ENCODE results near the gene OR4F15.

Gene OR4F15

DNA sequence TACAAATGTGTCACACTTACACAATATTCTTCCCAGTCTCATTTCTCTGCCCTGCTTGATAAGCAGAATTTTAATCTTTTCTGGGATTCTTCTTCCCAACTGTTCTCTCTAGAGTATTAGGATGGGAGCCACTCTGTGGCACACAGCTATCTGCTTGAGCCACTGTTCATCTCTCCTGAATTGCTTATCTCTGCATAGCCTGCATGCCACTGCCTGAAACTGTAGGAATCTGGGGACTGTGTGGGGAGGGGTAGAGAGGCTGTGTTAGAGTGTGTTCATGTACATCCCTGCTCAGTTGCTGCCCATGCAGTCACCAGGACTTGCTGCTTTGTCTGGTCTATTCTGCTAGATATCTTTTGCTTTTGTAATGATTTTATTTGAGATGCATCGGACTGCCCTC is 11.0 kb upstream of the OR4F15 start:
- no peak for DNase-seq (ENCODE audit: low read depth, low spot score)

GRCh38 chr15:101803209-101803608 is 8.8 kb upstream of the OR4F15 start, which contains the start of gene OR4F6:
TSS of gene OR4F6 (plus strand) at chr15:101803509. CDS start at chr15:101805720, 2,211 bp downstream.
- no peak for DNase-seq (ENCODE audit: low read depth, low spot score)
- no peak within 1 kb of the TSS for H3K4me3 ChIP-seq (ENCODE audit: low read length)

More for the DNA sequence above, 11.0 kb upstream of the OR4F15 start:
- no peak overlapping the region for H3K4me3 ChIP-seq (ENCODE audit: low read length)

DNA sequence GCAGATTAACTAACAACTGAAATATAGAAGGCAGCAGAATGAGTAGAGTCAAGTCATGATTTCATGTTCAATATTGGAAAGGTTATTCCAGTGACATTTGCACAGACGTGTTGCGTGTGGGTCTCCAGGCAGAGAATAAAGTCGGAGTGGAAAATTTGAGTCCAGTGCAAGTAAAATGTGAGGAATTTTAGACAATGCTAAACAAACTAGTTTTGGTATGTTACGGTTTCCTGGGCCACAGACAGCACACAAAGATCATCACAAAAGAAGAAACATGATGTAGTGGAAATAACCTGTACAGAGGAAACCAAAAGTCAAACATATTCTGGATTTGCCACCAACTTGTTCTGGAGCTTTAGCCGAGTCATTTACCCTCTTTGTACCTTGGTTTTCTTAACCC is 8.3 kb upstream of the OR4F15 start:
- H3K4me3 ChIP-seq (ENCODE audit: low read length), result no peak overlapping the region
- no peak for DNase-seq (ENCODE audit: low read depth, low spot score)

GRCh38 chr15:101804375-101804774 is 7.6 kb upstream of the OR4F15 start:
- DNase-seq (ENCODE audit: low read depth, low spot score), result no peak
- H3K4me3 ChIP-seq (ENCODE audit: low read length), result no peak overlapping the region

- DNase-seq (ENCODE audit: low read depth, low spot score), result no peak
These were observed 7.1 kb upstream of the OR4F15 start for GRCh38 chr15:101804941-101805340.

DNA sequence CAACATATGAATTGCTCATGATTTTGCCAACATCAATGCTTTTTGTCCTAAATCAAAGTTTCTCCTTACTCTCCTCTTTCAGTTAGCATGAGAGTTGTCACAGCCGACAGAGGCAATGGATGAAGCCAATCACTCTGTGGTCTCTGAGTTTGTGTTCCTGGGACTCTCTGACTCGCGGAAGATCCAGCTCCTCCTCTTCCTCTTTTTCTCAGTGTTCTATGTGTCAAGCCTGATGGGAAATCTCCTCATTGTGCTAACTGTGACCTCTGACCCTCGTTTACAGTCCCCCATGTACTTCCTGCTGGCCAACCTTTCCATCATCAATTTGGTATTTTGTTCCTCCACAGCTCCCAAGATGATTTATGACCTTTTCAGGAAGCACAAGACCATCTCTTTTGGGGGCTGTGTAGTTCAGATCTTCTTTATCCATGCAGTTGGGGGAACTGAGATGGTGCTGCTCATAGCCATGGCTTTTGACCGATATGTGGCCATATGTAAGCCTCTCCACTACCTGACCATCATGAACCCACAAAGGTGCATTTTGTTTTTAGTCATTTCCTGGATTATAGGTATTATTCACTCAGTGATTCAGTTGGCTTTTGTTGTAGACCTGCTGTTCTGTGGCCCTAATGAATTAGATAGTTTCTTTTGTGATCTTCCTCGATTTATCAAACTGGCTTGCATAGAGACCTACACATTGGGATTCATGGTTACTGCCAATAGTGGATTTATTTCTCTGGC is 6.2 kb upstream of the OR4F15 start:
- no peak overlapping the region for H3K4me3 ChIP-seq (ENCODE audit: low read length)
- no peak for DNase-seq (ENCODE audit: low read depth, low spot score)

More at GRCh38 chr15:101804941-101805340, 7.1 kb upstream of the OR4F15 start:
- no peak overlapping the region for H3K4me3 ChIP-seq (ENCODE audit: low read length)

DNA sequence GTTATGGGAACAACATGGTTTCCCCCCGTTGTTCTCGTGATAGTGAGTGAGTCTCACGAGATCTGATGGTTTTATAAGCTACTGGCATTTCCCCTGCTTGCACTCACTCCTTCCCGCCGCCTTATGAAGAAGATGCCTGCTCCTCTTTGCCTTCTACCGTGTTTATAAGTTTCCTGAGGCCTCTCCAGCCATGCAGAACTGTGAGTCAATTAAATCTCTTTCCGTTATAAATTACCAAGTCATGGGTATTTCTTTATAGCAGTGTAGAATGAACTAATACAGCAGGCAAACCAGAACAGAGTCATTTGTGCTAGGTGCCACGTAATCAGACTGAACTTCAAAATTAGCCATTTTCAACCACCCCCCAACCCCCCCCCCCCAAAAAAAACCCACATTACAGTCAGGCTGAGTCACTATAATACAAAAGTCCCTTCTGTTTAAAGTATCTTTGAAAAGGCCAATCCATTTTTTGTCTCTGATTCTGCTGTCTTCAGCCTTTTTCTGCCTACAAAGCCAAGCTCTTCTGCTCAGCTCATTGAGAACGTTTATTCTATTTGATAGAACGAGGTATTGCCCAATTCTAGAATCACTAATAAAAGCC is 4.6 kb upstream of the OR4F15 start:
- no peak for DNase-seq (ENCODE audit: low read depth, low spot score)
- H3K4me3 ChIP-seq (ENCODE audit: low read length), result no peak overlapping the region

DNA sequence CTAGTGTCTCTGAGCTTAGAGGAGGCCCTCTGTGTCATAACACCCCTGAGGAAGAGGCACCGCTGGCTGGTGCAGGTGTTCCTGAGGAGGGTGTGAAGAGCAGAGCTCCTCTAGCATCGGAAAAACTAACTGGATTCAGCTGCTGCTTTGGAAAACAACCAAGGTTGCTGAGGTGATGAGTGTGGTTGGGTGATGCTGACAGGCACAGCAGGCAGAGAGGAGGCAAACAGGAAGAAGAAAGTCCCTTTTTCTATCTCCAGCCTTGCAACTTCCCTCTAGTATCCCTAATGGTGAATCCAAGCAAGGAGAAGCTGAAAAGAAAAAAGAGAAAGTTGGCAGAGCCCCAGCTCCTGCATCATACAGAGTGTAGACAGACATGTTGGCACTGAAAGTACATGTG is 3.8 kb upstream of the OR4F15 start:
- H3K4me3 ChIP-seq (ENCODE audit: low read length), result no peak overlapping the region
- DNase-seq (ENCODE audit: low read depth, low spot score), result no peak

DNA sequence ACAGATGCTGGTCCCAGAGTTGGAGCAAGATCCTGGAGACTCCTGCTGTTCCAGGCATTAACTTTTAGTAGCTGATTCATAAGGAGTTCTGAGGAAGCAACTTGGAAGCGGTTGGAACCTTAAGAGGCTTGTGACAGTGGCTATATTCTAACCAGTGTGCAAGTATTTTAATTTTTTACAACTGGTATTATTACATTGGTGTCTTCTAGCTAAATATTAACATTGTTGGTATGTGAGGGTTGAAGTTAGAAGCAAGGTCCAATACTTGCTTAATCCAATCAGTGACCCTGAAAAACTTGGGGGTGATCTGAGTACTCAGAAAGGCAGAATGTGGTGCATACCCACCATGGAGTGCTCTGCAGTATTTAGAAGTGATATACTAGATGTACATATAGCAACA is 1.5 kb upstream of the OR4F15 start:
- no peak for DNase-seq (ENCODE audit: low read depth, low spot score)

GRCh38 chr15:101810876-101811275 is 1.1 kb upstream of the OR4F15 start:
- peak; percentile 14 for DNase-seq (ENCODE audit: low read depth, low spot score)
- no peak overlapping the region for H3K4me3 ChIP-seq (ENCODE audit: low read length)

More for the DNA sequence above, 1.5 kb upstream of the OR4F15 start:
- no peak overlapping the region for H3K4me3 ChIP-seq (ENCODE audit: low read length)

GRCh38 chr15:101813803-101814534 is 2.0 kb downstream of the OR4F15 start:
- DNase-seq (ENCODE audit: low read depth, low spot score), result no peak

DNA sequence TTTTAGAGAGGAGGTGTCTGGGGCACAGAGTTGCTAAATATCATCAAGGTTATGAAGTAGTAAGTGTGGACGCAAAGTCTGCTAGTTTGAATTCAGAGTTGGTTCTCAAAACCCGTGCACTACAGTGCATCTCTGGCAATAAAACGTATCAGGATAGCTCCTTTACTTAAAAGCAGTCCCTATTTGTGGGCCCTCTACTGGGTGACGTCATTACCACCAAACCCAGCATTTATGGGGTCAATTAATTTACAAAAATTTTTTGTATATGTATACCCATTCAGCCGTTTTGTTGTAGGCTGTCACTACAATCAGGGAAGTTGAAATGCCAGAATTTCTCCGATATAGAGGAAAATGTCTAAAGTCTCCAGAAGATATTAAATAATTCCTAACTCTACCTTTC is 8.8 kb downstream of the OR4F15 start:
- no peak overlapping the region for H3K4me3 ChIP-seq (ENCODE audit: low read length)
- DNase-seq (ENCODE audit: low read depth, low spot score), result no peak

More at GRCh38 chr15:101813803-101814534, 2.0 kb downstream of the OR4F15 start:
- no peak overlapping the region for H3K4me3 ChIP-seq (ENCODE audit: low read length)

DNA sequence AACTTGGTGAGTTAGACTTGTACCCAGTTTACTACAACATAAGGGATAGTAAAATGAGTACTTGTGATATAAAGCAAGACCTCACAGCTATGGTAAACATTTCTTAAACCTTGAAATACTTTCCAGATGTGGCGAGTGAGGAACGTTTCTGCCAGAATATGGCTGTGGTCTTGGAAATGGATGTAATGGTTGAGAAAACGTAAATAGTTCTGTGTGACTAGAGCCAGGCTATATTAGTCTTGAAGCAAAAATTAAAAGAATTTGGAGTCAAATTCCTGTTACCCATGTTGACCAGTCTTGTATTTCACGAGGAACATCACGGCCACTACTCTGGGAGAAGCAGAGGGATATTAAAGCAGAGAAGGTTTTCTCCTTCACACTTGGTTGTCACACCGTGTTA is 15.3 kb downstream of the OR4F15 start:
- no peak overlapping the region for H3K4me3 ChIP-seq (ENCODE audit: low read length)
- no peak for DNase-seq (ENCODE audit: low read depth, low spot score)

- H3K4me3 ChIP-seq (ENCODE audit: low read length), result no peak overlapping the region
- no peak for DNase-seq (ENCODE audit: low read depth, low spot score)
These were observed 16.8 kb downstream of the OR4F15 start for GRCh38 chr15:101828774-101829173.

GRCh38 chr15:101841656-101842055 is 29.7 kb downstream of the OR4F15 start:
- no peak for DNase-seq (ENCODE audit: low read depth, low spot score)
- H3K4me3 ChIP-seq (ENCODE audit: low read length), result no peak overlapping the region

DNA sequence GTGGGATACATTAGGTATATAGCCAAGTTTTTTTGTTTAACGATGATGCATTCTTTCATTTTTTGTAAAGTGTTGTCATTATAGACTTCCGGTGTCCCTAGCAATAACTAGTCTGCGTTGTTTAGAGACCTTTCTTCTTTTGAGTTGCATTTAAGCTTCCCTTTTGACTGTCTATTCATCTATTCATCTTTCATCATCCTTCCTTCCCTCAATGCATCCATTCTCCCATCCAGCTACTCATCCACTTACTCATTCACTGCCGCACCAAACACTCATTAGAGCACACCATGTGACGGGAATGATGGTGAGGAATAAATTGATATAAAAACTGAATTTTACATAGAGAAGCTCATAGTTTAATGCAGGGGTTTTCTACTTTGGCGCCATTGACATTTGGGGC is 32.9 kb downstream of the OR4F15 start:
- no peak overlapping the region for H3K4me3 ChIP-seq (ENCODE audit: low read length)

GRCh38 chr15:101852356-101852755 is 40.4 kb downstream of the OR4F15 start:
- H3K4me3 ChIP-seq (ENCODE audit: low read length), result no peak overlapping the region
- no peak for DNase-seq (ENCODE audit: low read depth, low spot score)

More for the DNA sequence above, 32.9 kb downstream of the OR4F15 start:
- DNase-seq (ENCODE audit: low read depth, low spot score), result no peak

All from Jurkat, Clone E6-1 (cell line).